ENCODE results near the gene RDH8. TPM values are rescaled to one million over a fixed set of nuclear protein-coding genes. Genes with fewer than 3 reads are reported as not detected.

RDH8 gene
- total and polyA plus RNA-seq, 2 of the 4 experiments (the other 2 are of a cell fraction), result 0.18 TPM; not detected in 1

DNA sequence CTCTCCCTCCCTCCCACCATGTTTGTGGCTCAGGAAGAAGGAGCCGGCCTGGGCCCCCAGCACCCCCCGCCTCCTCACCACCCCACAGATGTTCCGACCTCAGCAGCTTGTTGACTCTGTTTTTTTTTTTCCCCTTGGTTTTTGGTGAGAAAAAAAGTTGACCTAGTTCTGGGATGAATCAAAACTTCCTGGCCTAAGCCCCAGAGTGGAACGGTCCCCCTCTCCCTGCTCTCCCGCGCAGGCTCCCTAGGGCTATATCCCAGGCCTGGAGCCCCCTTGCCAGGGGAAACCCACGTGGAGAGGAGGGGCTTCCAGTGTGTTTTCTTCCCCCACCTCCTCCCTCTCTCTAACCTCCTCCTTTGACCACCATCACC lies 7.0 kb upstream of the RDH8 start:
- Histone ChIP-seq H2AK9ac (replicated peaks; ENCODE audit: low read depth, low read length, poor library complexity) (no peak overlapping the region), H2AFZ (replicated peaks; ENCODE audit: low read length, poor library complexity) (no peak overlapping the region), H3K56ac (ENCODE audit: extremely low read depth, insufficient read depth, low read length) (no peak overlapping the region), H2BK5ac (ENCODE audit: low read depth, low read length, poor library complexity, severe bottlenecking) (no peak overlapping the region), H3K27me3 (ENCODE audit: control insufficient read depth, insufficient read depth, low read length) (no peaks in the 10 kb centered on the region), H3K4me2 (ENCODE audit: low read depth, low read length) (no peak overlapping the region), H2BK120ac (ENCODE audit: low read depth, low read length) (0 out of 2 replicates have a peak overlapping the region, but pooled peaks have one; percentile 3), H2BK20ac (ENCODE audit: low read depth, low read length) (peak overlapping the region; percentile 59; the same call in 1 of the 2 replicates), H4K91ac (ENCODE audit: insufficient read depth, low read depth, low read length) (no peak overlapping the region), H2BK15ac (ENCODE audit: low read depth, low read length) (no peak overlapping the region), H3K36me3 (ENCODE audit: control insufficient read depth, insufficient read depth, low read length) (peaks cover 4% of the 10 kb centered on the region), H3K14ac (replicated peaks; ENCODE audit: low read depth, low read length) (no peak overlapping the region), H3K9me3 (ENCODE audit: control insufficient read depth, insufficient read depth, low read length) (no peaks in the 10 kb centered on the region), H3K4me3 (ENCODE audit: insufficient read depth, low read depth, low read length) (no peak overlapping the region), H3K4me1 (ENCODE audit: control insufficient read depth, insufficient read depth, low read length) (peaks cover 15% of the 10 kb centered on the region), H3K79me1 (ENCODE audit: low read depth in 1 of 2, low read length in 2 of 2) (peaks cover 2 to 9% of the 10 kb centered on the region in 2 experiments; a peak in 3 of 4 replicates), H4K20me1 (ENCODE audit: insufficient read depth, low read length) (peaks cover 14% of the 10 kb centered on the region), H3K18ac (ENCODE audit: low read depth, low read length) (no peak overlapping the region), H4K8ac (ENCODE audit: low read depth in 2 of 2, low read length in 2 of 2) (no peak overlapping the region), H3K4ac (ENCODE audit: low read depth, low read length) (peak overlapping the region; percentile 20; the same call in 1 of the 2 replicates), H4K5ac (ENCODE audit: low read depth, low read length) (no peak overlapping the region), H2AK5ac (ENCODE audit: low read depth, low read length) (peak overlapping the region; percentile 79), H3K9ac (ENCODE audit: low read depth, low read length) (no peak overlapping the region), H3K27ac (ENCODE audit: insufficient read depth, low read length) (no peak overlapping the region), H3K23ac (ENCODE audit: low read depth, low read length) (no peak overlapping the region), H3K9me1 (ENCODE audit: insufficient read depth, low read length) (peaks cover 22% of the 10 kb centered on the region)
- BruUV-seq (replicated peaks), result no TSS peak
- intact Hi-C loops (cut with micrococcal nuclease), result no loop called here
- POLR2A ChIA-PET (ENCODE audit: unreplicated experiment), result no interaction called here
- dilution Hi-C loops (cut with HindIII; ENCODE audit: low sequenced_read_pairs, unreplicated experiment), result no loop called here
- WGBS, 2 experiments (ENCODE audit: extremely low coverage in 2 of 2, insufficient read length in 1 of 2), result no CpG with 5 or more reads among the region's 7 CpGs
- ATAC-seq (ENCODE audit: low read depth) (no peak), DNase-seq (peak; percentile 72)
- in situ Hi-C loops (cut with MboI; ENCODE audit: low sequenced_read_pairs), result no loop called here
- CTCF ChIA-PET, result no interaction called here
- TF ChIP-seq RCOR1 (IDR thresholded peaks at IDR 0.05; ENCODE audit: insufficient replicate concordance, low read length) (no peak), POLR2A (IDR thresholded peaks at IDR 0.05; ENCODE audit: low read depth, low read length) (0 out of 2 replicates have a peak, but pooled peaks have one; percentile 15)
